SK-N-SH (cell line): ENCODE data around the gene MEIS2. TPM values are rescaled to one million over a fixed set of nuclear protein-coding genes. Genes with fewer than 3 reads are reported as not detected.

Experiments used
- CTCF ChIA-PET: fragments of 300-600, 350-600 bp; formaldehyde crosslinking; extraction: SDS; loops from one replicate; lab custom pipeline; 2021; lab: Yijun Ruan, JAX
- POLR2A ChIA-PET: fragments of 350-600 bp; sonication (Branson Sonifier 250); formaldehyde crosslinking; extraction: SDS; loops from one replicate; lab custom pipeline; 2020; ENCODE audit warnings: antibody characterized with exemption, inconsistent platforms; lab: Yijun Ruan, JAX
- DNase-seq: peaks from one replicate; pipeline ENCODE4 v3.0.0; 2012
- H2AFZ ChIP-seq: fragments of 200-600 bp; sonication (generic); 2 replicates; pipeline ENCODE4 v1.8.1; 2016; ENCODE audit warnings: antibody characterized with exemption, mild to moderate bottlenecking, low read depth
- H3F3A ChIP-seq: fragments of 200-600 bp; sonication (generic); replicated peaks from 2 replicates; pipeline ENCODE3; 2016; ENCODE audit warnings: antibody characterized with exemption, mild to moderate bottlenecking; ENCODE audit not compliant: insufficient read depth
- H3K27ac ChIP-seq, 2 experiments: fragments of 200-500 bp in 1 of 2; fragments of 200-600 bp in 1 of 2; sonication (Bioruptor generic) in 1 of 2; sonication (generic), shearing (Covaris generic) in 1 of 2; 2 replicates each; pipeline versions ENCODE4 v1.5.1 to v1.6.1; 2014 to 2016; ENCODE audit warnings: low read depth in 2 of 2, inconsistent platforms in 1 of 2, low read length in 1 of 2, mild to moderate bottlenecking in 1 of 2, mixed read lengths in 1 of 2
- H3K27me3 ChIP-seq: fragments of 200-600 bp; sonication (generic), shearing (Covaris generic); 2 replicates; pipeline ENCODE4 v1.6.1; 2016; ENCODE audit warnings: mixed run types; ENCODE audit not compliant: insufficient read depth
- H3K36me3 ChIP-seq, 2 experiments: fragments of 200-500 bp in 1 of 2; fragments of 200-600 bp in 1 of 2; sonication (Bioruptor generic) in 1 of 2; sonication (generic) in 1 of 2; replicated peaks in 1 of 2; 2 replicates each; pipeline versions ENCODE3 to v1.5.1; 2014 to 2016; ENCODE audit warnings: low read length in 1 of 2, mild to moderate bottlenecking in 1 of 2; ENCODE audit not compliant: insufficient read depth in 2 of 2, control insufficient read depth in 1 of 2
- H3K4me1 ChIP-seq, 2 experiments: fragments of 200-500 bp in 1 of 2; fragments of 200-600 bp in 1 of 2; sonication (Bioruptor generic) in 1 of 2; sonication (generic), shearing (Covaris generic) in 1 of 2; 2 replicates each; pipeline versions ENCODE4 v1.5.1 to v1.6.1; 2014 to 2016; ENCODE audit warnings: low read depth in 1 of 2, low read length in 1 of 2, mixed run types in 1 of 2; ENCODE audit not compliant: insufficient read depth in 2 of 2, control insufficient read depth in 1 of 2
- H3K4me2 ChIP-seq: fragments of 200-600 bp; sonication (generic), shearing (Covaris generic); 2 replicates; pipeline ENCODE4 v1.6.1; 2017; ENCODE audit warnings: mixed run types
- H3K4me3 ChIP-seq, 2 experiments: fragments of 200-500 bp in 1 of 2; fragments of 200-600 bp in 1 of 2; sonication (Bioruptor generic) in 1 of 2; sonication (generic), shearing (Covaris generic) in 1 of 2; 2 replicates each; pipeline versions ENCODE4 v1.5.1 to v1.8.1; 2014 to 2016; ENCODE audit warnings: low read depth in 2 of 2, inconsistent platforms in 1 of 2, low read length in 1 of 2, mild to moderate bottlenecking in 1 of 2, mixed read lengths in 1 of 2, moderate library complexity in 1 of 2
- H3K79me2 ChIP-seq: fragments of 200-600 bp; sonication (generic); 2 replicates; pipeline ENCODE4 v1.8.1; 2017; ENCODE audit warnings: mild to moderate bottlenecking; ENCODE audit not compliant: insufficient read depth
- H3K9ac ChIP-seq: fragments of 200-600 bp; sonication (generic); 2 replicates; pipeline ENCODE4 v1.6.1; 2017; ENCODE audit warnings: mixed run types
- H3K9me2 ChIP-seq: fragments of 200-600 bp; sonication (generic); 2 replicates; pipeline ENCODE4 v1.6.1; 2017; ENCODE audit warnings: mixed run types
- H3K9me3 ChIP-seq: fragments of 200-600 bp; sonication (generic); 2 replicates; pipeline ENCODE4 v1.6.1; 2017; ENCODE audit warnings: mixed run types, mild to moderate bottlenecking, moderate library complexity
- H4K20me1 ChIP-seq: fragments of 200-600 bp; sonication (generic); 2 replicates; pipeline ENCODE4 v1.6.1; 2017; ENCODE audit warnings: mild to moderate bottlenecking, mixed run types; ENCODE audit not compliant: insufficient read depth
- CTCF ChIP-seq: fragments of 200-600 bp; sonication (generic); IDR thresholded peaks from 2 replicates; pipeline ENCODE4 v1.6.1; 2017; ENCODE audit warnings: antibody characterized with exemption, mild to moderate bottlenecking, moderate library complexity
- ELF1 ChIP-seq: IDR thresholded peaks from 2 replicates; pipeline ENCODE4 v1.4.0; 2012
- EP300 ChIP-seq, 2 experiments: IDR thresholded peaks; 2 replicates each; pipeline versions ENCODE4 v1.4.0 to v1.6.1; 2012; ENCODE audit warnings: borderline replicate concordance in 1 of 2, low read depth in 1 of 2, low read length in 1 of 2
- GABPA ChIP-seq: IDR thresholded peaks from 2 replicates; pipeline ENCODE4 v1.4.0; 2012; ENCODE audit warnings: low read depth, mild to moderate bottlenecking
- GATA2 ChIP-seq: sonication (generic); formaldehyde crosslinking; IDR thresholded peaks from 2 replicates; pipeline ENCODE4 v1.5.0; 2020; ENCODE audit warnings: mild to moderate bottlenecking, missing genetic modification reagents
- IRF3 ChIP-seq: fragments of 150-350 bp; IDR thresholded peaks from 2 replicates; pipeline ENCODE4 v1.6.1; 2016; ENCODE audit warnings: mild to moderate bottlenecking, low read depth, low read length
- JUND ChIP-seq: IDR thresholded peaks from 2 replicates; pipeline ENCODE4 v1.4.0; 2012
- MXI1 ChIP-seq: IDR thresholded peaks from 2 replicates; pipeline ENCODE4 v1.6.1; 2012; ENCODE audit warnings: mild to moderate bottlenecking, low read depth, low read length, improper control_type of control experiment
- NFIC ChIP-seq: IDR thresholded peaks from 2 replicates; pipeline ENCODE4 v1.4.0; 2012; ENCODE audit warnings: borderline replicate concordance
- PBX3 ChIP-seq: IDR thresholded peaks from 2 replicates; pipeline ENCODE4; 2012
- RAD21 ChIP-seq: IDR thresholded peaks from 2 replicates; pipeline ENCODE4 v1.6.1; 2012; ENCODE audit warnings: mild to moderate bottlenecking, low read length
- SMC3 ChIP-seq: IDR thresholded peaks from 2 replicates; pipeline ENCODE4 v1.6.1; 2012; ENCODE audit warnings: low read depth, low read length, improper control_type of control experiment
- TCF12 ChIP-seq: IDR thresholded peaks from 2 replicates; pipeline ENCODE4 v1.4.0; 2012
- USF2 ChIP-seq: fragments of 150-350 bp; IDR thresholded peaks from 2 replicates; pipeline ENCODE4 v1.6.1; 2017; ENCODE audit warnings: antibody characterized with exemption, low read length, low read depth, borderline replicate concordance
- WGBS: methylation state at CpG from one replicate; pipeline ENCODE4 v1.1.6; 2017; ENCODE audit warnings: low lambda C conversion rate; 5-methylcytosine and 5-hydroxymethylcytosine counted together
- polyA plus RNA-seq, 3 experiments: library from polyadenylated mRNA; depleted of rRNA; stranded (reverse); fragments of >200 nt; gene quantifications; 2 replicates each; pipeline ENCODE4 v1.2.3, GENCODE V29; 2012

MEIS2 gene
- polyA plus RNA-seq, 1 of the 3 experiments (the other 2 are of a cell fraction): 146 TPM

GRCh38 chr15:36943508-36944361 is 156.6 kb downstream of the MEIS2 start (continued):
- no peak for TF ChIP-seq CTCF

GRCh38 chr15:36942248-36942827 is 158.0 kb downstream of the MEIS2 start:
- peaks cover 57% of the 10 kb centered on the region for H3K79me2 ChIP-seq
- WGBS: 98% methylated on average over 6 of the region's 6 CpGs
- ChIA-PET POLR2A (no interaction called here), CTCF (no interaction called here)
- H3F3A ChIP-seq: peaks cover 5% of the 10 kb centered on the region
- H3K4me1 ChIP-seq: peaks cover 0 to 33% of the 10 kb centered on the region in 2 experiments; a peak in 2 of 4 replicates
- no peaks in the 10 kb centered on the region for H3K9me2 ChIP-seq
- no peaks in the 10 kb centered on the region for H3K27me3 ChIP-seq
- H3K9ac ChIP-seq: no peak overlapping the region
- no peak overlapping the region for H3K4me3 ChIP-seq
- no peak overlapping the region for H2AFZ ChIP-seq
- H3K9me3 ChIP-seq: no peaks in the 10 kb centered on the region
- no peak for TF ChIP-seq MXI1
- no peak for TF ChIP-seq USF2
- TF ChIP-seq GATA2 (CRISPR knock-in tag): no peak
- no peak for TF ChIP-seq JUND
- no peak for TF ChIP-seq NFIC
- no peak for TF ChIP-seq EP300 (IDR thresholded peaks at IDR 0.05; ENCODE audit: borderline replicate concordance in 1 of 2, low read depth in 1 of 2, low read length in 1 of 2)
- TF ChIP-seq IRF3: no peak
- TF ChIP-seq RAD21: no peak
- no peak for TF ChIP-seq SMC3
- TF ChIP-seq PBX3: no peak
- no peak for TF ChIP-seq ELF1
- no peak for TF ChIP-seq GABPA
- TF ChIP-seq TCF12: no peak
- H3K4me2 ChIP-seq: no peak overlapping the region
- peaks cover 5% of the 10 kb centered on the region; the same call in 1 of the 2 replicates for H4K20me1 ChIP-seq
- DNase-seq: no peak
- peaks cover 73 to 100% of the 10 kb centered on the region in 2 experiments for H3K36me3 ChIP-seq
- peak overlapping the region in 1 of 2 experiments; percentile 22; a peak in 2 of 4 replicates for H3K27ac ChIP-seq
